Activated T-helper 17 cell treated with anti-CD3 and anti-CD28 coated beads, Interleukin-2, amount 50 U/mL, for 72 hours (primary cell): Measurements from ENCODE around the gene OTX2. TPM values are rescaled to one million over a fixed set of nuclear protein-coding genes. Genes with fewer than 3 reads are reported as not detected.

Source experiments
- ATAC-seq: fragments of 150-1000 bp; cut with Tn5 transposase; replicated peaks from 2 replicates; pipeline ENCODE4 v1.10.0; 2021; ENCODE audit warnings: mild to moderate bottlenecking, moderate library complexity
- H3K27ac Mint-ChIP-seq: one replicate; pipeline ENCODE4 v1.8.0; 2022; ENCODE audit warnings: mixed read lengths
- H3K27me3 Mint-ChIP-seq: one replicate; pipeline ENCODE4 v1.8.0; 2022; ENCODE audit warnings: mixed read lengths
- H3K36me3 Mint-ChIP-seq: one replicate; pipeline ENCODE4 v1.8.0; 2022; ENCODE audit warnings: low read depth, mild to moderate bottlenecking, mixed read lengths
- H3K4me1 Mint-ChIP-seq: one replicate; pipeline ENCODE4 v1.8.0; 2022; ENCODE audit warnings: mixed read lengths
- H3K4me3 Mint-ChIP-seq: one replicate; pipeline ENCODE4 v1.8.0; 2022; ENCODE audit warnings: mild to moderate bottlenecking, mixed read lengths
- H3K9me3 Mint-ChIP-seq: one replicate; pipeline ENCODE4 v1.8.0; 2022; ENCODE audit warnings: mixed read lengths
- total RNA-seq, 2 donors: library from RNA; stranded (reverse); gene quantifications; one replicate each; pipeline ENCODE4 v1.2.3, GENCODE V29; 2022

OTX2 gene
- total RNA-seq, 2 donors from 2014 or later = not detected

DNA sequence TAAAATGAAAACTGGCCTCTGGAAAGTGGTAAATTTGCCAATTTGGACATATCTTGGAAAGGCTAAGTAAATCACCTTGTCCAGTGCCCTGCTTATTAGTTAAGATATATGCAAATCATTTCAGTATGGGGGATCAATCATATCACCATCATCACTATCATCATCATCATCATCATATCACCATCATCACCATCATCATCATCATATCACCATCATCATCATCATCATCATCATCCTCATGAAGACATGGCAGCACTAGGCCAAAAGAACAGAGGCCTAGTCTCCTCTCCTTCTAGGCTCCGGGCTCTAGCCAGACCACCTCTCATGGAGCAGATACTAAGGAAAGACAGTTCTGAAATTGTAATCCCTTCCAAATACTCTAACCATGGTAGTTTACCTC is 20.3 kb downstream of the OTX2 start:
- Mint-ChIP-seq H3K4me3 (no peak overlapping the region), H3K27me3 (peaks cover 51% of the 10 kb centered on the region)

DNA sequence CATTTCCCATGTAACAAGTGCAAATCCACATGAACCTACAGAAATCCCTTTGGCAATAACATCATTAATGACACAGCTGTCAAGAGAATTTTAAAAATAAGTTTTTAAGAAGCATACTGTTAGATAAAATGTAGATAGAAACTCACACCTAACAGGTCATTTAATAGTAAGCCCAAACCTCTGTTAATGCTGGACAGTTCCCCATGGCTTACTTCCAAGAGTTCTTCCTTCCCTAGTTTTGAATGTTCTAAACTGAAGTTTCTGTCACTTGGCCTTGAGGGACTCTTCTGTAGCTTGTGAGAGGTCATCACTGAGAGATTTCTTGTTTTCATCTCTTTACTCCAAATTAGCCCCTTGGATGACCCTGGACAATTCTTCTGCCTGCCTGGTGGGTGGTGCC is 22.7 kb downstream of the OTX2 start:
- peaks cover 45% of the 10 kb centered on the region for H3K27me3 Mint-ChIP-seq
- no peak overlapping the region for H3K27ac Mint-ChIP-seq
- H3K36me3 Mint-ChIP-seq = no peaks in the 10 kb centered on the region
- H3K4me3 Mint-ChIP-seq = no peak overlapping the region
- no peak for ATAC-seq
- no peaks in the 10 kb centered on the region for H3K9me3 Mint-ChIP-seq
- H3K4me1 Mint-ChIP-seq = no peaks in the 10 kb centered on the region

More for the DNA sequence above, 20.3 kb downstream of the OTX2 start:
- Mint-ChIP-seq H3K36me3 (no peaks in the 10 kb centered on the region), H3K27ac (no peak overlapping the region), H3K9me3 (no peaks in the 10 kb centered on the region), H3K4me1 (no peaks in the 10 kb centered on the region)
- no peak for ATAC-seq

DNA sequence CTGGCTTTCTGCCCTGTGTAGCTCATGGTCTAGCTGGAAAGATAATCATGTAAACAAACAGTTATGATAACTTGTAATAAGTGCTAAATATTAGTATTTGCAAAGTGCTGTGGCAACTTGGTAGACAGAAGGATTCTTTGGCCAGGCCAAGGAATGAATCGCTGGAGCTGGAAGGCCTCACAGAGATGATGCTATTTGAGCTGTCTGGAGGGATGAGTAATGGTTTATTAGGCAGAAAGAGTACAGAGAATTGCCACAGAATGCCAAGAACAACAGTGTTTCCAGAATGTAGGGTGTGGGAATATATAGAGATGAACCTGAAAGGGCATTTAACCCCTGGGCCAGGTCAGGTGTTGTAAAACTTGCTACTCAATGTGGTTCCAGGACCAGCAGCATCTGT is 27.6 kb downstream of the OTX2 start:
- no peaks in the 10 kb centered on the region for H3K9me3 Mint-ChIP-seq

DNA sequence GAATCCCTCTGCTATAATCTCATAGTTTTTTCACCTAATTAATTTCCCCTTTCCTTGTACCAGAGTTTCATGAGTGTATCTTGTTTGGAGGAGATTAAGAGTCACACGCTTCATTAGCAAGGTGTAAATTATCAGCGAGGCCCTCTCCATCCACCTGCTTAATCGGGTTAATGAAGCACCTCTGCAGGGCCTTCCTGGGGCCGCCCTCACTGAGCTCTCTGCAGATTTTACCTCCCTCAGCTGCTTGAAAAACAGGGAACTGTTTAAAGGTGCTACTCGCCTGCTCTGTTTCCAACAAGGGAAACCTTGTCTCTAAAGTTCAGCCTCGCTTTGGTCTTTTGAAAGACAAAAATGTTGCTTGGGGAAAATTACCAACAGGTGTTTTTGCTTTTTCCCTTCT is 35.8 kb downstream of the OTX2 start:
- peaks cover 9% of the 10 kb centered on the region for H3K27me3 Mint-ChIP-seq
- no peak overlapping the region for H3K4me3 Mint-ChIP-seq
- no peaks in the 10 kb centered on the region for H3K9me3 Mint-ChIP-seq
- no peaks in the 10 kb centered on the region for H3K36me3 Mint-ChIP-seq
- ATAC-seq = no peak
- H3K4me1 Mint-ChIP-seq = no peaks in the 10 kb centered on the region
- H3K27ac Mint-ChIP-seq = no peak overlapping the region

More for the DNA sequence above, 27.6 kb downstream of the OTX2 start:
- no peaks in the 10 kb centered on the region for H3K36me3 Mint-ChIP-seq
- no peak overlapping the region for H3K4me3 Mint-ChIP-seq
- no peak for ATAC-seq
- no peaks in the 10 kb centered on the region for H3K4me1 Mint-ChIP-seq
- H3K27me3 Mint-ChIP-seq = peaks cover 16% of the 10 kb centered on the region
- H3K27ac Mint-ChIP-seq = no peak overlapping the region

DNA sequence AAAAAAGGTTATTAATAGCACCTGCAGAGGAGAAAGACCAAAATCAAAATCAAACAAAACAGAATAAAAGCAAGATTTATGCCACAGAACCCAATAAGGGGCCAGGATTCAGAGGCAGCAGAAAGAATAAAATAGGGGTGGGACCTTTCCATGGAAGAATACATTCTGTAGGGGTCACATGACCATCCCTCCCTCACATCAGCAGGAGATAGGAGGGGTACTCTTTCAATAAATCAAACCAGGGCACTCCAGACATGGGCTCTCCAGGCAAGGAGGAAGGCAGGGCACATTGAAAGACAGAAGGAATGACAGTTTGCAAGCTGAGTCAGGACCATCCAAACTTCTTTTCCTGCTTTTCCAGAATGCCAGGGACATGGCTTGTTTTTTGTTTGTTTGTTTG is 39.8 kb downstream of the OTX2 start:
- Mint-ChIP-seq H3K4me3 (no peak overlapping the region), H3K27me3 (peaks cover 10% of the 10 kb centered on the region)

DNA sequence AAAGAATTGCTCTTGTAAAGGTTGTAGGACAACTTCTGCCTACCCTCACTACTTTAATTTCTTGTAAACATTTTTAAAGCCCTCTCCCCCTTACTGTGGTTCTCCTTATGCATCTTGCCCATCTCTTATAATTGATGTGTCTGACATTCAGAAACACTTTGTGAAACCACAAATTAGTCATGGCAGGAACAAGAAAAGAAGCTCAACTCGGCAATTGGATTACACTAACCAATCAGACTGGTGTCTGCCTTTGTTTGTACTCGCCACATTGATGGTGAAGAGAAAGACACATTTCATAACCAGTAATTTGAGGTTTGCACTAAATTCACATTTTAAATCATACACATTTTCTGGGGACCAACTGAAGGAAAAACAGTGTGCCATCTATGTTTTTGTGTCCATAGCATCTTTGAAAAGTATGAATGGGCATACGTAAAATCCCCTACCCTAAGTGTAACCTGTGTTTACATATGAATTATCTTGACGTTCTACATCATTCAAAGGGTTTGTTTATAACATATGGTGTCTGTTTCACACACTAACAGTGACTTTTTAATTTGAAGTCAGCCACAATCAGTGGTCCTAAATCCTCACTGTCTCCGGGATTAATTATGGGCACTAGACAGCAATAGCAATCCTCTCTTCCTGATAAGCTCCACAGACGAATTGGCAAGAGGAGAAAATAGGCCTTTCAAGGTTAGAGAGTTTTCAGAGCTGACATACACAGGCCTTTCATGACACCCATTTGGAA is 49.9 kb downstream of the OTX2 start:
- Mint-ChIP-seq H3K9me3 (no peaks in the 10 kb centered on the region), H3K36me3 (no peaks in the 10 kb centered on the region), H3K27me3 (peaks cover 4% of the 10 kb centered on the region), H3K4me3 (no peak overlapping the region), H3K27ac (no peak overlapping the region), H3K4me1 (no peaks in the 10 kb centered on the region)
- peak; percentile 28 for ATAC-seq

More for the DNA sequence above, 39.8 kb downstream of the OTX2 start:
- no peak overlapping the region for H3K27ac Mint-ChIP-seq
- no peaks in the 10 kb centered on the region for H3K4me1 Mint-ChIP-seq
- H3K9me3 Mint-ChIP-seq = no peaks in the 10 kb centered on the region
- ATAC-seq = no peak
- no peaks in the 10 kb centered on the region for H3K36me3 Mint-ChIP-seq

DNA sequence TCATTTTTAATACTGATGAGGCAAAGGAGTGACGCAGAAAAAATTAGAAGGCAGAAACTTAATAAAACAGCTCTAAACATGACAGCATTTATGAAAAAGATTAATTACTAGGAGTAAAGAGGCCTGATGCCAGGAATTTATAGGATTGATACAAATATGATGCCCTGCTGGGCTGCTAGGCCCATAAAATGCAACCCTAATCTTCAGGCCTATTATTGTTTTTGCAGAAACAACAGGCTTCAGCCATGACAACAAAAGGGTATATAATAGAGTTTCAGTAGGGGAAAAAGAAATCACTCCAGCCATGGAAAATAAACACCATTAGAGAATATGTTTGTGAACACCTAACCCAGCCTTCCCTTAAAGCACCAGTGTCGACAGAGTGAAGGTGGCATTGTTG is 50.6 kb downstream of the OTX2 start:
- H3K4me1 Mint-ChIP-seq = no peaks in the 10 kb centered on the region
- H3K4me3 Mint-ChIP-seq = no peak overlapping the region
- peaks cover 6% of the 10 kb centered on the region for H3K27me3 Mint-ChIP-seq
- H3K27ac Mint-ChIP-seq = no peak overlapping the region
- ATAC-seq = no peak
- H3K36me3 Mint-ChIP-seq = no peaks in the 10 kb centered on the region
- H3K9me3 Mint-ChIP-seq = no peaks in the 10 kb centered on the region

DNA sequence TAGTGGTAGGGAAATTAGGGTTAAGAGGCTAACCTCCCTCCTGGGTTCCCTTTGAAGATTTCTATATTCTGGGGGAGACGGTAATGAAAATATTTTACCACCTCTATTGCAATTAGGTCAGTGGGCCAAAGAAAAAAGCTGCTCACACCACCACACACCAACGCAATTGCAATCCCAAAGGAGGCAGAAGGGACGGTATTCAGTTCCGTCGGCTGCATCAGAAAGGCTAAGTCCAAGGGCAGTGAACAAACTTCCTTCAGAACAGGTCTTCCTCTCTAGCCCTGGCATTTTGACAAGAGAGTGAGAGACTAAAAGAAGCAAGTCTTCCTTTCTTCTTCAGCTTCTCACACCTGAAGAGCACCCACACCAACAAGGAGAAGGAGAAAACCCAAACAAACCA is 51.2 kb downstream of the OTX2 start:
- no peak for ATAC-seq
- Mint-ChIP-seq H3K36me3 (no peaks in the 10 kb centered on the region), H3K27me3 (peaks cover 6% of the 10 kb centered on the region), H3K4me1 (no peaks in the 10 kb centered on the region), H3K4me3 (no peak overlapping the region), H3K9me3 (no peaks in the 10 kb centered on the region), H3K27ac (no peak overlapping the region)

DNA sequence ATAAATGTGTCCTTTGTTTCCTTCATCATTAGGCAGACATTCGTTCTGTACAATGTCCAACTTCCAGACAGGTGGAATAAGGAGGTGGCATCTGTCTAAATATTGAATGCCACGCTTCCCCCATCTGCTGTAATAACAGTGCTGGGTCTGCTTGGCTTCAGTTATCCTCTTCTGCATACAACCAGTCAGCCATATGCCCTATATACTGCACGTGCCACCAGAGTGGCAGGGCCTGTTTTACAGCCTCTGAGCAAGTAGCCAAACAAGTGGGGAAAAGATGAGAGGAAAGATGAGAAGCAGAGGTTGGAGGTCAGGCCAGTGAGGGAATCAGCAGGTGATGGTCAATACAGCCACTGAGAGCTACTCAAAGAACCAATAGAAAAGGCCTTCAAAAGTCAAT is 55.4 kb downstream of the OTX2 start:
- Mint-ChIP-seq H3K4me3 (no peak overlapping the region), H3K4me1 (no peaks in the 10 kb centered on the region), H3K27me3 (peaks cover 6% of the 10 kb centered on the region), H3K9me3 (no peaks in the 10 kb centered on the region), H3K36me3 (no peaks in the 10 kb centered on the region), H3K27ac (no peak overlapping the region)
- ATAC-seq = no peak

DNA sequence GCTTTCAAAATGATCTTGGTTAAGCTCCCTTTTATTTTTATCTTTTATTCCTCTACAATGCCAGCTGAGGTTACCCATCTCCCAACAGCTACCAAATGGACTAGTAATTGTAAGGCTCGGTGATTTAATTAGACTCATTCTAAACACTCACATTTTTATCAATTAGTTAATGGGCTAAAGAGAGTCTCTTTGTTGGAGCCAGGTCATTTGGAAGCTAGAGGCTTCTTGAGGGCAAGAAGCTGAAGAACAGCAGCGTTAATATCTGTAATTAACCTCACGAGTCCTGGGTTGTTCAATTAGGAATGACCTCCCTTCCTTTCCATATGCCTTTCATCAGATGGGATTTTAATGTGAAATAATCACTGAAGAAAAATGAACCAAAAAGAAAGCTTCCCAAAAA is 56.9 kb downstream of the OTX2 start:
- no peak overlapping the region for H3K4me3 Mint-ChIP-seq
- H3K36me3 Mint-ChIP-seq = no peaks in the 10 kb centered on the region
- H3K27me3 Mint-ChIP-seq = peaks cover 12% of the 10 kb centered on the region
- H3K9me3 Mint-ChIP-seq = no peaks in the 10 kb centered on the region
- no peak overlapping the region for H3K27ac Mint-ChIP-seq
- H3K4me1 Mint-ChIP-seq = no peaks in the 10 kb centered on the region
- no peak for ATAC-seq

DNA sequence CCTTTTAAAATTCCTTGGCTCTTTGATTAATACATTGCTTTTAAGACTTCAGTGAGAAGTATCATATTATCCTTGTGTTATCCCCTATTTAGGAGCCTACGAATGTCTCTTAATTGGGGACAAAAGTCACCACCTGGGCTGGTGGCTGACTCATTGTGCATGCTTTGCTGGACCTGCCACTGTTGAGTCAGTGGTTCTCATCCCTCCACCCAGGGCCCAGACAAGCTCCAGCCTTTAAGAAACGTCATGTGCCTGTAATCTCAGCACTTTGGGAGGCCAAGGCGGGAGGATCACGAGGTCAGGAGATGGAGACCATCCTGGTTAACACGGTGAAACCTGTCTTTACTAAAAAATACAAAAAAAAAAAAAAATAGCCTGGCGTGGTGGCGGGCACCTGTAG is 57.9 kb downstream of the OTX2 start:
- H3K27me3 Mint-ChIP-seq = peaks cover 12% of the 10 kb centered on the region
- no peak for ATAC-seq

DNA sequence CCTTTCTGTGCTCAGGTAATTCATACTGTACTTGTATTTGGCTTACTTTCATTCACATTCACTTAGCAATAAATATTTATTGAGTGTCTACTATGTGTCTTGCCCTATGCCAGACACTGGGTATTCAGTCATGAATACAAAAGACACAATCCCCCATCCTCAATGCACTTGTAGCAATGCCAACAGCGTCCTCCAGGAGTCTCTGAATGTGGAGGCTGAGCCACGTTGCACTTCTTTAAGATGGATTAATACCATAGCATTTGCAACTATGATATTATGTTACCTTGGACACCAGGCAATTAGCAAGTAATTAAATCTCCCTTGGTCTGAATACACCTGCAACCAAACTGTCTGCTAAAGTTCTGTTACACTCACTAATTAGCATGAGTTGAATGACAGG is 58.8 kb downstream of the OTX2 start:
- ATAC-seq = no peak
- Mint-ChIP-seq H3K36me3 (no peaks in the 10 kb centered on the region), H3K4me1 (no peaks in the 10 kb centered on the region), H3K27me3 (peaks cover 9% of the 10 kb centered on the region), H3K9me3 (no peaks in the 10 kb centered on the region), H3K4me3 (no peak overlapping the region), H3K27ac (no peak overlapping the region)

More for the DNA sequence above, 57.9 kb downstream of the OTX2 start:
- Mint-ChIP-seq H3K27ac (no peak overlapping the region), H3K9me3 (no peaks in the 10 kb centered on the region), H3K4me1 (no peaks in the 10 kb centered on the region), H3K4me3 (no peak overlapping the region), H3K36me3 (no peaks in the 10 kb centered on the region)

Other genes starting within 250 kb of the OTX2 start
- gene TMEM260, start 230.7 kb downstream of the OTX2 start, total RNA-seq = 10 to 100 TPM; 10.5 to 13.6 TPM